ENCODE data around the gene FECH. TPM values are rescaled to one million over a fixed set of nuclear protein-coding genes. Genes with fewer than 3 reads are reported as not detected.
"Not testable (repeated sequence)": the region's sequence is repeated elsewhere in the genome, so short reads cannot be mapped to it uniquely, and the experiment has no call there.

Gene FECH
- total RNA-seq, 2 donors from 2014 or later = 34.4 to 39.6 TPM

- DNase-seq (ENCODE audit: low spot score) (no peak), ATAC-seq (ENCODE audit: insufficient number of reproducible peaks, low FRiP score, low read depth) (no peak)
- Histone ChIP-seq H3K4me3 (no peak overlapping the region), H3K4me1 (ENCODE audit: control insufficient read depth in 1 of 2, low read depth in 2 of 2) (peaks cover 0 to 19% of the 10 kb centered on the region in 2 donors), H3K27me3 (replicated peaks; ENCODE audit: insufficient read depth) (no peaks in the 10 kb centered on the region), H3K36me3 (peaks cover 5% of the 10 kb centered on the region), H3K27ac (no peak overlapping the region), H3K9me3 (no peaks in the 10 kb centered on the region)
- no peak for TF ChIP-seq CTCF (IDR thresholded peaks at IDR 0.05)
Observed at GRCh38 chr18:57619876-57620275, 33.4 kb upstream of the FECH start.

- no peak for DNase-seq (ENCODE audit: low spot score)
- TF ChIP-seq CTCF (IDR thresholded peaks at IDR 0.05) = no peak
Observed at GRCh38 chr18:57618910-57619309, 32.4 kb upstream of the FECH start.

GRCh38 chr18:57603871-57604270 lies 17.4 kb upstream of the FECH start:
- ATAC-seq (ENCODE audit: insufficient number of reproducible peaks, low FRiP score, low read depth) (no peak), DNase-seq (ENCODE audit: low spot score) (no peak)
- H3K27me3 ChIP-seq (replicated peaks; ENCODE audit: insufficient read depth) = no peaks in the 10 kb centered on the region
- H3K4me3 ChIP-seq = no peak overlapping the region
- no peak for TF ChIP-seq CTCF (IDR thresholded peaks at IDR 0.05)
- peaks cover 56% of the 10 kb centered on the region for H3K36me3 ChIP-seq
- no peak overlapping the region for H3K27ac ChIP-seq
- H3K4me1 ChIP-seq (ENCODE audit: control insufficient read depth in 1 of 2, low read depth in 2 of 2) = no peaks in the 10 kb centered on the region
- H3K9me3 ChIP-seq = no peaks in the 10 kb centered on the region

More at GRCh38 chr18:57618910-57619309, 32.4 kb upstream of the FECH start:
- Histone ChIP-seq H3K27me3 (replicated peaks; ENCODE audit: insufficient read depth) (no peaks in the 10 kb centered on the region), H3K4me3 (no peak overlapping the region), H3K4me1 (ENCODE audit: control insufficient read depth in 1 of 2, low read depth in 2 of 2) (peaks cover 0 to 19% of the 10 kb centered on the region in 2 donors), H3K9me3 (no peaks in the 10 kb centered on the region), H3K27ac (no peak overlapping the region), H3K36me3 (peaks cover 14% of the 10 kb centered on the region)
- ATAC-seq (ENCODE audit: insufficient number of reproducible peaks, low FRiP score, low read depth) = no peak

- TF ChIP-seq CTCF (IDR thresholded peaks at IDR 0.05) = no peak
- no peaks in the 10 kb centered on the region for H3K4me1 ChIP-seq (ENCODE audit: control insufficient read depth in 1 of 2, low read depth in 2 of 2)
- H3K4me3 ChIP-seq = no peak overlapping the region
- ATAC-seq (ENCODE audit: insufficient number of reproducible peaks, low FRiP score, low read depth) (no peak), DNase-seq (ENCODE audit: low spot score) (no peak)
- H3K9me3 ChIP-seq = no peaks in the 10 kb centered on the region
- no peaks in the 10 kb centered on the region for H3K27me3 ChIP-seq (replicated peaks; ENCODE audit: insufficient read depth)
- H3K27ac ChIP-seq = no peak overlapping the region
- peaks cover 3% of the 10 kb centered on the region for H3K36me3 ChIP-seq
Observed at GRCh38 chr18:57595347-57595746, 8.8 kb upstream of the FECH start.

GRCh38 chr18:57592716-57593115 lies 6.2 kb upstream of the FECH start:
- H3K27me3 ChIP-seq (replicated peaks; ENCODE audit: insufficient read depth); DNase-seq (ENCODE audit: low spot score); ATAC-seq (ENCODE audit: insufficient number of reproducible peaks, low FRiP score, low read depth); H3K36me3 ChIP-seq; H3K9me3 ChIP-seq; H3K27ac ChIP-seq; H3K4me3 ChIP-seq; H3K4me1 ChIP-seq (ENCODE audit: control insufficient read depth in 1 of 2, low read depth in 2 of 2): not testable (repeated sequence)

- no peak for ATAC-seq (ENCODE audit: insufficient number of reproducible peaks, low FRiP score, low read depth)
- H3K9me3 ChIP-seq = no peaks in the 10 kb centered on the region
- H3K27ac ChIP-seq = no peak overlapping the region
- no peak overlapping the region for H3K4me3 ChIP-seq
- DNase-seq (ENCODE audit: low spot score) = no peak
- TF ChIP-seq CTCF (IDR thresholded peaks at IDR 0.05) = no peak
- H3K27me3 ChIP-seq (replicated peaks; ENCODE audit: insufficient read depth) = no peaks in the 10 kb centered on the region
- peaks cover 3% of the 10 kb centered on the region for H3K36me3 ChIP-seq
- H3K4me1 ChIP-seq (ENCODE audit: control insufficient read depth in 1 of 2, low read depth in 2 of 2) = peaks cover 12 to 14% of the 10 kb centered on the region in 2 donors
Observed at GRCh38 chr18:57589161-57589560, 2.7 kb upstream of the FECH start.
